GM19023 (cell line): ENCODE measurements around the gene TTLL5.
"Not testable (repeated sequence)": the region's sequence is repeated elsewhere in the genome, so short reads cannot be mapped to it uniquely, and the experiment has no call there.

Source experiments
- ATAC-seq: cut with Tn5 transposase; IDR thresholded peaks from one replicate; pipeline ENCODE4 v1.9.1; 2021; ENCODE audit warnings: mild to moderate bottlenecking, moderate library complexity; ENCODE audit not compliant: unreplicated experiment

Gene TTLL5

DNA sequence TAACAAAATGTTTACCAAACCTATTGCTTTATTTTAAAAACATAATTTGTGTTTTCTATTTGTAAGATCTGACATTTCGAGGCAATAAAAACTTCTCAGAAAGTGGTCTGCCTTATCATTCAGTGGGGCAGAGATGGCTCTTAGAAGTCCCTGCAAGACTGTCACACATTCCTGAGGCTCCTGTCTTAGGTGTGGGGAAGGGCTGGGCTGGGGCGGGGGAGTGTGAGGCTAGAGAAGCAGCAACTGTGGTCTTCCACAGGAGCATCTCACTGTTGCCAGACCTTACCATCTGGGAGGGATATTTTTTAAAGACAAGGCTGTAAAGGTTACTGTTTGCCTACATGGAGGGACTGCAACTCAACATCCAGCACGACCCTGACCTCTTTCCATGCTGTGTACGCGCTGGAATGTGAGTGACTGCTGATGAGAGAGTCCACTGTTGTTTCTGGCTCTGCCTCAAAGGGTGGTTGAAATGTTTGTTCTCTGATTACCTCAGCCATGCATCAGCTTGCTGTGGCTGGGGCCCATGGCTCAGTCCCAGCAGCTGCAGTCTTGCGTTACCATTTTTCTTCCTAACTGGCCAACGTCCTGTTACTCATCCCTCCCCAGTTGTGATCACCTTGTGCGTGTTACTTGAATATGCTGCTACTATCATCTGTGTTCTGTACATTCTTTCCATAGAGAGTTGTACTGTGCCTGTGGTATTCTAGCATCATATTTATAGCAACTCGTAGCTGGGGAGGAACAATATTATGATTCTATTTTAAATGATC, 12.8 kb upstream of the TTLL5 start:
- no peak for ATAC-seq

- ATAC-seq: no peak
These were observed 11.7 kb upstream of the TTLL5 start for GRCh38 chr14:75649337-75649736.

DNA sequence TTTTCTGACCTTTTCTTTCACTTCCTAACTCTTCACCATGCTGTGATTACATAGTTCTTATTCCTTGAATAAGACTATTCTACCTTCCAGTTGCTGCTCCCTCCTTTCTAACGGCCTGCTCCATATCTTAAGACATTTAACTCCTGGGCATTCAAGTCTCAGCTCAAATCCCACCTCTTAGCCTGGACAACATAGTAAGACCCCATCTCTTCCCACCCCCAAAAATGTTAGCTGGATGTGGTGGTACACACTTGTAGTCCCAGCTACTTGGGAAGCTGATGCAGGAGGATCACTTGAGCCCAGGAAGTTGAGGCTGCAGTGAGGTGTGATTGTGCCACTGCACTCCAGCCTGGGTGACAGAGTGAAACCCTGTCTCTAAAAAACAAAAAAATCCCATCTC, 11.3 kb upstream of the TTLL5 start:
- ATAC-seq: no peak

GRCh38 chr14:75650253-75651058, 10.6 kb upstream of the TTLL5 start:
- ATAC-seq: no peak

- no peak for ATAC-seq
These were observed 7.5 kb upstream of the TTLL5 start for GRCh38 chr14:75653563-75653962.

GRCh38 chr14:75654127-75654732, 6.8 kb upstream of the TTLL5 start:
- peak; percentile 70 for ATAC-seq

GRCh38 chr14:75655235-75655634, 5.8 kb upstream of the TTLL5 start:
- no peak for ATAC-seq

GRCh38 chr14:75657331-75657730, 3.7 kb upstream of the TTLL5 start:
- no peak for ATAC-seq

DNA sequence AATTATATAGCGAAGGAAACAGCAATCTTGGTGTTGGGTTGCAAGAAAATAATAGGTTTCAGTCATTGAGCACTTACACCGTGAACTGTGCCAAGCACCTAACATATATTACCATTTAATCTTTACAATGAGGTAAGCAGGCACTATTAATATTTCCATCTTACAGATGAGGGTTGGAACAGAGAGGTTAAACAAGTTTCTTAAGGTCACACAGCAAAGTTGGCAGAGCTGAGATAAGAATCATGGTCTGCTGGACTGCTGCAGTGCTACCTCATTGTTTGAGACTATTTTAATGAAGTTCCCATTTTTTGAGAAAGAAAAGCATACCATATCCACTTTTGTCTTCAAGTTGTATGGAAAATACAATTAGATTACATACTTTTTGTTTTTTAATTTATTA, 2.1 kb upstream of the TTLL5 start:
- no peak for ATAC-seq

DNA sequence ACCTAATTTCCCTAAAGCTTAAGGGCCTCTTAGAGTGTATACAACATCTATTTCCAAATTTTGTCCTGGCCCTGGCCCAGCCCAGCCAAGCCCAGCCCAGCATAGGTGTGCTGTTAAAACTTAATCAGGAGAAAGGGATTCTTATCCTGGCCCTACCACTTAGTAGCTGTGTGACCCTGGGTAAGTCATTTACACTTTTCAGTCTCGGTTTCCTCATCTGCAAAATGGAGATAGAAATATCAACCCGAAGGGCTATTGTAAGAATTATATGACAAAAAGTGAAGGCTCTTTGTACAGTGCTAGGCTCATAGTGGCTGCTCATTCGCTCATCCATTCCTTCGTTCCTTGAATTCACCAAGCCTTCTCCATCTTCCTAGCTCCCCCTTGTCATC, 812 bp upstream of the TTLL5 start:
- ATAC-seq: no peak

GRCh38 chr14:75661499-75661814, 411 bp downstream of the TTLL5 start:
- no peak for ATAC-seq

DNA sequence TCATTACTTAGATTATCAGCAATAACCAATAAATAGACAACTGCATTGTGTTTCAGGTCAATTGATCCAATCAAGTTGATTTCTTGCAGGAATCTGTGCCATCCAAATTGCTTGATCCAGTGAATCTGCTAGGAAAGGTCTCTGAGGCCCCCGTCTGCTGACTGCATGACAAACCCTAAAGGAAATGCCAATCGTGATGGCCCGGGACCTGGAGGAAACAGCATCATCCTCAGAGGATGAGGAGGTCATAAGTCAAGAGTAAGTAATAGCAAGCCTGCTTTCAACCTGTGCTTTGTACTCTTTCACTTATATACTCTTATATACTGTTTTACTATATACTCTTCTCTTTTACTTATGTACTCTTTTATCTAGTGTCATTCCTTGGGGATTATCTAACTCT, 1.9 kb downstream of the TTLL5 start:
- no peak for ATAC-seq

DNA sequence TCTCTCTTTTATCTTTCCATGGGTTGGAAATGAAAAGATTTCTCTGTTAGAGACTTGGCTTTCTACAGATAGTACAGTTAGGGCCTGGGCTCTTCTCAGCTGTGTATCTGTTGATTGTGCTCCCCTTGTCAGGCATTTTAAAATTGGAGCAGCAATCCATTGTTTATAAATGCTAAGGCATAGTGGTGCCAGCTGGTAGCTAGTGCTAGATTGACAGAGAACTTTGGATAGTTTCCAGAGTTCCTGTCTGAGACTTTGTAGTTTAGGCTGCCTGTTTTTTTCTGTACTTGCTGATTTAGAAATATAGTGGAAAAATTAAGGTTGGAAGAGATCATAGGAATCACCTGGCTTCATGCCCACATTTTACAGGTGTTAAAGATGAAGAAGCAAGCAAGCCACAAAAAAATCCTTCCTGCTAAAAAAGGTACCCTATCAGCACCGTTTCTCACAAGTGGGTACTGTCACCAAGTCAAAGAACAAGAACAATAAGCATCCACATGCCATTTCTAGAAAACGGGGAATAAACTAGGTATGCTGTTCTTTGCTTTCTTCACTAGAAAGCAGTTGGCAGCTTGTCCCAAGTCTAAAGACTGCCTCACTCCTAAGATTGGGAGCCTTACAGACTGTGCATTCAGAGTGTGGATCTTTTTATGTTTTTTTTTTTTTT, 6.2 kb downstream of the TTLL5 start:
- ATAC-seq: no peak

GRCh38 chr14:75672605-75673192, 11.7 kb downstream of the TTLL5 start:
- no peak for ATAC-seq

DNA sequence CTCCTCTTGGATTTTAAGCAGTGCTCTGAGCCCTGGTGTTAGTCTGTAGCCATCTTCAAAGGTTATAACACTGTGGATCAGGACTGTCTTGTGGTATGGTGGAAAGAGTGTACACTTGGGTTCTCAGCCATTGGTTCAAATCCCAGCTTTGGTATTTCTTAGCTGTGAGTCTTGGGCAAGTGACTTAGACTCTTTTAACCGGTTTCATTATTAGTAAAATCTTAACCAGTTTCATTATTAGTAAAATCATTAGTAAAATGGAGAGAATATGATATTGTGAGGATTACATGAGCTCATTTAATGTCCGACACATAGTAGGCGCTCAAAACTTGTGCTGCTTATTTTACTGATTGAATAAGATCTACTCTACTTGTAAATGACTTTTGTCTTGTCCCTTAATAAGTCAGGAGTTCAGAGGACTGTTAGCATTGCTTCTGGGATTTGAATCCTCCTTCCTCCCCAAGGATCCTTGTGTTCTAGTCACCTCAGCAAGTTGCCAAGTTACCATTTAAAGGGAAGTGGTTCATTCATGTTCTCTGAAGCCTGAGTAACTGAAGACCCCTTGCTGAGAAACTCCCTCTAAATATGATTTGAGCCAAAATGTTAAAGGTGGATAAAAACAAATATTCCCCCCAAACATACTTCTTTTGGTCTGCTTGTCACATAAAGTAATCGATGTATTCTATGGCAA, 12.4 kb downstream of the TTLL5 start:
- no peak for ATAC-seq

- ATAC-seq: no peak
These were observed 14.4 kb downstream of the TTLL5 start for GRCh38 chr14:75675265-75675960.

DNA sequence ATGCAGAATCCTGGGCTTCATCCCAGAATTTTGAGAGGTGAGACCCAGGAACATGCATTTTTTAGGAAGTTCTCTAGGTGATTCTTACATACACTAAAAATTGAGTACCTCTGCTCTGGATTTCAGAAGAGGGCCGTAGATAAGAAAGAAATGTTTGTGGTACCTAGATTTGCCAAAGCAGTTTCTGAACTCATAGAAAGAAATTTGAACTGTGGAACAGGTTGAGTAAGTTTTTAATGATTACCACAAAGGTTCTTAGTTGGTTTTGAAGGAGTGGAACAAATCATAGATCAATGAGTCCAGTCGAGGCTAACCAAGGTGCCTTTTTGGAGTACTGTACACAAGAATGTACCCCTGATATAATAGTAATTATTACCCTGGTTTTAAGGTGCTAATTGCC, 24.9 kb downstream of the TTLL5 start:
- ATAC-seq: no peak

DNA sequence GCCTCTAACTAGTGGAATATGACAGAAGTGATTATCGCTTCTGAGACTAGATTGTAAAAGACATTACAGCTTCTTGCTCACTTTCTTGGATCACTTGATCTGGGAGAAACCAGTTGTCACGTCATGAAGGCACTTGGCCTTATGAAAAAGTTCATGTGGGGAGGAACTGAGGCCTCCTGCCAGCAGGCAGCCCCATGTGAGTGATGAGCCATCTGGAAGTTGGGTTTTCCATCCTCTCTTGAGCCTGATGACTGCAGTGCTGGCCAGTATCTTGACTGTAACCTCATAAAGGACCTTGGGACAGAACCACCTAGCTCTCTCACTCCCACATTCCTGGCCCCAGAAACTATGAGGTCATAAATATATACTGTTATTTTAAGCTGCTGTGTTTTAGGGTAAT, 28.0 kb downstream of the TTLL5 start:
- ATAC-seq: no peak

- no peak for ATAC-seq
These were observed 29.0 kb downstream of the TTLL5 start for GRCh38 chr14:75690010-75690409.

DNA sequence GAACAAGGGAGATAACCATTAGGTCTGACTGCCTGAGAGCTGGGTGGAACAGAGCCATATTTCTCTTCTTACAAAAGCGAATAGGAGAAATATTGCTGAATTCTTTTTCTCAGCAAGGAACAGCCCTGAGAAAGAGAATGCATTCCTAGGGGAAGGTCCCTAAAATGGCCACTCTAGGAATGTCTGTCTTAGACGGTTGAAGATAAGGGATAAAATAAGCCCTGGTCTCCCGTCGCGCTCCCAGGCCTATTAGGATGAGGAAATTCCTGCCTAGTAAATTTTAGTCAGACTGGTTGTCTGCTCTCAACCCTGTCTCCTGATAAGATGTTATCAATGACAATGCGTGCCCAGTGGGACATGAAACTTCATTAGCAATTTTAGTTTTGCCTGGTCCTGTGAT, 34.0 kb downstream of the TTLL5 start:
- ATAC-seq: not testable (repeated sequence)
